HG03095 (cell line): ENCODE data around the gene VPS4A.
A peak's percentile ranks its signal among the peaks of the same experiment; 100 is the strongest.
"Not testable (repeated sequence)": the region's sequence is repeated elsewhere in the genome, so short reads cannot be mapped to it uniquely, and the experiment has no call there.

Experiments used
- ATAC-seq: cut with Tn5 transposase; IDR thresholded peaks from one replicate; pipeline ENCODE4 v1.9.1; 2021; ENCODE audit warnings: moderate library complexity; ENCODE audit not compliant: unreplicated experiment

The VPS4A gene

DNA sequence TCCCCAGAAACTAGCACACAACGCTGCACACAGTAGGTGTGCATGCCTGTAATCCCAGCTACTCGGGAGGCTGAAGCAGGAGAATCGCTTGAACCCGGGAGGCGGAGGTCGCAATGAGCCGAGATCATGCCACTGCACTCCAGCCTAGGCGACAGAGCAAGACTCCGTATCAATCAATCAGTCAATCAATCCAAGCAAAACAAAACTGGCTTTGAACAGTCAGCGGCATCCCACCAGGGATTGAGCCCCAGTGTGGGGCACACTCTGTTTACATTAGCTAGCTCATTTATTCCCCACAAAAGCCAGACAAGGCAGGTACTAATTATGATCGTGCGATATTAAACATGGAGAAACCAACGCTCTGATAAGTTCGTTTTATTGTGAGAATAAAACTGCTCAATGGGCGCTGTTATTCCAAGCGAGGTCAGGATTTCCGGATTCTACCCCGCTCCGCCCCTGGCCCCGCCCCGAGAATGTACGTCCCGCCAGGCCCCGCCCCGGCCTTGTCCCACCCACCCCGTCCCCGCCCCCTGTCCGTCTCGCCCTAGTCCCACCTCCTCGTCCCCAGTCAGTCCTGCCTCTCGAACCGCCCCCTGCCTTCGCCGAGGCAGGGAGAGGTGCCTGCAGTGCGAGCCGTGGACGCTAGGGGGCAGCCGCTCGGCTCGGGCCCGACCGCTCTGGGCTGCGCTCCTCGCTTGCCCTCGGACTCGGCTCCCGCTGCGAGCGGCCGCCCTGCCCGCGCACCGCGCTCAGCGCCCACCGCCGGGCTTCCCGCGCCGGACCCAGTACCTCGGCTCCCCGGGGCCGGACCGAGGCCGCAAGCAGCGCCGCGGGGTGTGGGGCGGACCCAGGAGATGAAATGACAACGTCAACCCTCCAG, at the start of gene VPS4A:
Gene VPS4A, plus strand, starts transcription at position 698 of the 880 bp plus-strand sequence. Its CDS starts 162 bp downstream, at position 860.
- ATAC-seq = peak; percentile 91

DNA sequence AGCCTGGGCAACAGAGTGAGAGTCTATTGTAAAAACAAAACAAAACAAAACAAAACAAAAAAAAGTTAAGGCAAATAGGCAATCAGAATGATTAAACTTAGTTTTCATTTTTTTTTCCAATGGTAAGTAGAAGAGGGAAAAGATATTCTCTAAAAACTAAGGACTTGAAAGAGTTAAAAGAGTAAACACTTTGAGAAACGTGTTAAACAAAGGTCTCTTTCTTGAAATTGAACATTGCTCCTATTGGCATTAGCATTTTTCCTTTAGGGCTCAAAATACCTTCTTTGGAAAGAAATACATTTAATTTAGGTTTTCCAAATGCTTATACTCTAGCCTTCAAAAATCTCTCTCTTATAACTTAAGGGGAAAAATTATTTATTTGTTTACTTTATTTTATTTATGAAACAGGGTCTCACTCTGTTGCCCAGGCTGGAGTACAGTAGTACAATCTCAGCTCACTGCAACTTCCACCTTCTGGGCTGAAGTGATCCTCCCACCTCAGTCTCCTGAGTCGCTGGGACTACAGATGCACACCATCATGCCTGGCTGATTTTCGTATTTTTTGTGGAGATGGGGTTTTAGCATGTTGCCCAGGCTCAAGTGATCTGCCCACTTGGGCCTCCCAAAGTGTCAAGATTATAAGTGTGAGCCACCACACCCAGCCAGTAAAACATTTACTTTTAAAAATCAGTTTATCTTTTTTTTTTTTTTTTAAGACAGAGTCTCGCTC, 44.7 kb upstream of the VPS4A start:
- no peak for ATAC-seq

DNA sequence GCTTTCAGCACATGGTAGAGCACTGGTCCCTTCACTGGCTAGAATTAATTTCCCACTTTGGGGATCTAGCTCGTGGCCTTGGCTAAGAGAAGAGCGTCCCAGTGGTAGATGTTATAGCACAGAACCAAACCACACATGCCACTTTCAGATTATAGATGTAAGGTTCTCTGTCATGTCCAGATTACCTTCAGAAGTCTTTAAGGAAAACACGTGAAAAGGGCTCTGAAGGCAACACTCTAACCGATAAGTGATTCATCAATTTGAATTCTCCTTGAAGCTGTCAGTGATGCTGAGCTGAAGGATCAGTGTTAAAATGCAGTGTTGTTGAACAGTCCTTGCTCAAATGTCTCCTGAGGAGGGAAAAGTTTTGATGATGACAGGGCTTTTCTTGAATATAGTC, 43.5 kb upstream of the VPS4A start:
- no peak for ATAC-seq

DNA sequence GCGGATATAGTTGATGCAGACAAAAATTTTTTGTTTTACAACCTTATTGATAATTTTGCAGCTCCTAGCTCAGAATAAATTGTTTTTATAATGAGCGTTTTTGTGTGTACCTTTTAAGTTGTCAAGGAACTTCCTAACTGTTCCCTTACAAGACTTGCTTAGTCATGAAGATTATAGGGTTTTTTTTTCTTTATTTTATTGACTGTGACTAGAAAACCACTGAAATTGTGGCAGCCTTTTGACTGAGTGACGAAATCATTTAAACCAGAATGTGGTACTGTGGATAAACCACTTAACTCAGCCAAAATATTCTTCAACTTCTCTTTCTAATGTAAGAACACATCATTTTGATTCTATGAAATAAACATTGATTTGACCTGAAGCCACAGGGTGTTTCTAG, 40.8 kb upstream of the VPS4A start:
- no peak for ATAC-seq

DNA sequence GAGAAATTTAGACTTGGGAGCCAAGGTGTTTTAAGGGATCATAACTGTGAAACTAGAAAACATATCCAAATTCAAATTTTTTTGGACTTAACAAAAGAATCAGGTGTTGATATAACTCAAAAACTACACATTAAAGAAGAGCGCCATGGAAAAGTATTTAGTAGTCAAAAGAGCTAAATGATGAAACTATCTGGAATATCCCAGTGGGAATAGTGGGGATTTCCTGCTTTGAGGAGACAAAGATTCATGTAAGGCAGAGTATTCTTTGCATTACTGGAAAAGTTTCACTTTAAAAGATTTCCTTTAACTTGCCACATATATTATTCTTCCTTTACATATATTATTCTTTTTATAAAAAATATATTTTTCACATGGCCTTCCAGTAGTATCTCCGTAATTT, 40.3 kb upstream of the VPS4A start:
- ATAC-seq = no peak

DNA sequence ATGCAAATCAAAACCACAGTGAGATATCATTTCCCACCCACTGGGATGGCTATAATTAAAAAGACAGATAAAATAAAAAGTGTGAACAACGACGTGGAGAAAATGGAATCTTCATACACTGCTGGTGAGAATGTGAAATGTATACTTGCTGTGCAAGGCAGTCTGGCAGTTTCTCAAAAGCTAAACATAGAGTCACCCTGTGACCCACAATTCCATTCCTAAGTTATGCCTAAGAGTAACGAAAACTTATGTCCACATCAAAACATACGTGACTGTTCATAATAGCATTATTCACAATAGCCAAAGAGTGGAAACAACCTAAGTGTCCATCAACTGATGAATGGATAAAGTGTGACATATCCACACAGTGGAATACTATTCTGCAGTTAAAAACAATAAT, 38.1 kb upstream of the VPS4A start:
- ATAC-seq = no peak

DNA sequence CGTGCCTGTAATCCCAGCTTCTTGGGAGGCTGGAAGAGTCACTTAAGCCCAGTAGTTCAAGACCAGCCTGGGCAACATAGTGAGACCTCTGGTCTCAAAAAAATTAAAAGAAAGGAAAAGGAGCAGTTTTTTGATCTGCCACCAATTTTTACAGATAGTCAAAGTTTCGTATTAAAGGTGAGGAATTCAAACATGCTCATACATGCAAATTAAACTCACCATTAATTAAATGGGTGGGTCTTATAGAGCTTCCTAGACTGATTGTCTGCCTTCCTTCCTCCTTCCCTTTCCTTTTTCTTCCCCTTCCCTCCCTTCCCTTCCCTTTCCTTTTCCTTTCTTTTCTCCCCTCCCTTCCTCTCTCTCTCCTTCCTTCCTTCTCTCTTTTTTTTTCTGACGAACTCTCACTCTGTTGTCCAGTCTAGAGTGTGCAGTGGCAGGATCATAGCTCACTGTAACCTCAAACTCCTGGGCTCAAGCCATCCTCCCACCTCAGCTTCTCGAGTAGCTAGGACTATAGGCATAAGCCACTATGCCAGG, 36.4 kb upstream of the VPS4A start:
- no peak for ATAC-seq

DNA sequence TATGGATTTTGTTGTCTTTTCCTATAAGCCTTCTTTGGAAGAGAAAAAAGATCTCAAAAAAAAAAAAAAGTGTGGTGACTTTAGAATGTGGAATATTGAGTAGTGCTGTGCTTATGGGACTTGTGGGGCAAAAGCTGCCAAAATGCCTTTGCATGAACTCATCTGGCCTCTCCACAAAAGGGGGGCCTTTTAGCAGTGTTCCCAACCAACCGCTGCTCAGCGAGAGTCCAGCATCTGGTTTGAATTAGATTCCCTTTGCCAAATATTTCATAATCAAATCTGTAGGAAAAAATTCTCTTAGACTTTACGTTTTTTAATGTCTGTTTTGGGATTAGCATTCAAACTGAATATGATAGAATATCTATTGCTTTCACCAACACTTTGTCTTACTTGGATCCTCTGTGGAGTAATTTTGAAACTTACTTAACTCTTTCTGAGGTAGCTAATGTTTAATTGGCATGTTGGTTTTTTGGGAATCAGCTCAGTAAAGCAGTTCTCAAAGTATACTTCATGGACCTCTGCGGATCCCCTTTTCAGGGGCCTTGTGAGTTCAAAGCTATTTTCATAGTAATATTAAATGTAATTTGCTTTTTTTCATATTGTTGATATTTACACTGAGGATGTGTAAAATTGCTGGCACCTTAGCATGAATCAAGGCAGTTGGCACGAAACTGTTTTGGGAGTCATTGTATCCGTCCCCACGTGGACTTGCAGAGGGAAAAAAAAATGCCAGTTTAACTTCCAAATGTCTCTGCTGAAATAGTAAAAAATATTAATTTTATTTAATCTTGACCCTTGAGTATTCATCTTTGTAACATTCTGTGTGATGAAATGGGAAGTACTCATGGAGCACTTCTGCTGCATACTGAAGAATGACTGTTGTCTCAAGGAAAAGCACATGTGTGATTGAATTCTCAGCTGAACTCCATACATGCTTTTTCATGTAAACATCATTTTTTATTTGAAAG, 34.7 kb upstream of the VPS4A start:
- ATAC-seq = no peak

DNA sequence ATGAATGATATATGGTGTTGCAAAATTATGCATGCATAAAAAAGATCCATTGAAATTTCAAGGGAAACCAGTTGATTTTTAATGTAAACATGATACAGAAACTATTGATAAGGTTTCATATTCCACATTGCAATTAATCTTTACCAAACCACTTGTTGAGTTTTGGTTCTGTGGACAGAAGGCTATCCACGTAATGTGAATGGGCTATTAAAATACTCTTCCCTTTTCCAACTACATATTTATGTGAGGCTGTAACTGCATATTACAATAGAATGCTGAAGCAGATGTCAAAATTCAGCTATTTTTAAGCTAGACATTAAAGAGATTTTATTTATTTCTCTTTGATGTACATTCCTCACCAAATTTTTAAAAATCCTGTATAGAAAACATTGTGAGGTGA, 33.7 kb upstream of the VPS4A start:
- ATAC-seq = no peak

DNA sequence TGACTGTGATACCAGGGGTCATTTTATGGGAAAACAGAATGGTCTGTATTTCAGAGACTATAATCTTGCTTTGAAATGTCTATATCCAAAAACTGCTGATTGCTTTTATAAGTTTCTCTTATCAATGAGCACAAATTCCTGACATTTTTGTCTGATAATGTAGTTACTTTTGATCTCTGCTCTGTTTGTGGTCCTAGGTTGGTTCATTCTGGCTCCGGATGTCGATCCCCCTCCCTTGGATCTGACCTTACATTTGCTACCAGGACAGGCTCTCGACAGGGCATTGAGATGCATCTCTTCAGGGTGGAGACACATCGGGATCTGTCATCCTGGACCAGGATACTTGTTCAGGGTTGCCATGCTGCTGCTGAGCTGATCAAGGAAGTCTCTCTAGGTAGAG, 27.3 kb upstream of the VPS4A start:
- ATAC-seq = no peak

DNA sequence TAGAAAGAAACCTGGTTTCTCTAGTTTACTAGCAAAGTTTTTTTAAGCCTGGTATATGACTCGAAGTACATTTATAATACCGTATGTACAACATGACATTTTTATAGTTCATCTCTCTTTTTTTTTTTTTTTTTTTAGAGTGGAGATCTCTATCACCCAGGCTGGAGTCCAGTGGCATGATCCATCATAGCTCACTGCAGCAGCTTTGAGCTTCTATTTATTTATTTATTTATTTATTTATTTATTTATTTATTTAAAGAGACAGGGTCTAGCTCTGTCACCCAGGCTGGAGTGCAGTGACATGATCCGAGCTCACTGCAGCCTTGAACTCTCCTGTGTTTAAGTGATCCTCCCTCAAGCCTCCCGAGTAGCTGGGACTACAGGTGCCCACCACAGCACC, 25.9 kb upstream of the VPS4A start:
- no peak for ATAC-seq

DNA sequence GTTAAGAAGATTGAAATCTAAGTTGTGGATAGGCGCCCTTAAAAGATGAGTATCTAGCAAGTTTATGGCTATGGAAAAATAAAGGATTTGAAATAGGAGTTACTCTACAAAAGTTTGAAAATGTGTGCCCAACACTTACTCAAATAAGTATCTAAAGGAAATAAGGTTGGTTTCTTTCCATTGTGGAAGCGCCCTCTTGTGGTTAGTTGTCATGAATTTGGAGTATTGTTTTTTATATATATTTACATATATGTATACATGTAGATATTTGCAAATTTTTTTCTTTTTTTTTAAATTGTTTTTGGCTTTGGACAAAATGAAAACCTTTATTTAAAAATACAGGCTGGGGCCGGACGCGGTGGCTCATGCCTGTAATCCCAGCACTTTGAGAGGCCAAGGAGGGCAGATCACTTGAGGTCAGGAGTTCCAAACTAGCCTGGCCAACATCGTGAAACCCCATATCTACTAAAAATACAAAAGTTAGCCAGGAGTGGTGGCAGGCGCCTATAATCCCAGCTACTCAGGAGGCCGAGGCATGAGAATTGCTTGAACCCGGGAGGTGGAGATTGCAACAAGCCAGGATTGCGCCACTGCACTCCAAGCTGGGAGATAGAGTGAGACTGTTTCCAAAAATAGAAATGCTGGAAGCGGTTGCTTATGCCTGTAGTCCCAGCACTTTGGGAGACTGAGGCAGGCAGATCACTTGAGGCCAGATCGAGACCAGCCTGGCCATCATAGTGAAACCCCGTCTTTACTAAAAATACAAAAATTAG, 24.0 kb upstream of the VPS4A start:
- no peak for ATAC-seq

DNA sequence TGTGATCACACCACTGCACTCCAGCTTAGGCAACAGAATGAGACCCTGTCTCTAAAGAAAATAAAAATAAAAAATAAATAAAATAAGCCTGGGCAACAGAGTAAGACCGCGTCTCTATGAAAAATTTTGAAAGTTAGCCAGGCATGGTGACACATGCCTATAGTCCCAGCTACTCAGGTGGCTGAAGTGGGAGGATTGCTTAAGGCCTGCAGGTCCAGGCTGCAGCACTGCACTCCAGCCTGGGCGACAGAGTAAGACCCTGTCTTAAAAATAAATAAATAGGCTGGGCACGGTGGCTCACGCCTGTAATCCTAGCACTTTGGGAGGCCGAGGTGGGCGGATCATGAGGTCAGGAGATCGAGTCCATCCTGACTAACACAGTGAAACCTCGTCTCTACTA, 19.5 kb upstream of the VPS4A start:
- not testable (repeated sequence) for ATAC-seq

DNA sequence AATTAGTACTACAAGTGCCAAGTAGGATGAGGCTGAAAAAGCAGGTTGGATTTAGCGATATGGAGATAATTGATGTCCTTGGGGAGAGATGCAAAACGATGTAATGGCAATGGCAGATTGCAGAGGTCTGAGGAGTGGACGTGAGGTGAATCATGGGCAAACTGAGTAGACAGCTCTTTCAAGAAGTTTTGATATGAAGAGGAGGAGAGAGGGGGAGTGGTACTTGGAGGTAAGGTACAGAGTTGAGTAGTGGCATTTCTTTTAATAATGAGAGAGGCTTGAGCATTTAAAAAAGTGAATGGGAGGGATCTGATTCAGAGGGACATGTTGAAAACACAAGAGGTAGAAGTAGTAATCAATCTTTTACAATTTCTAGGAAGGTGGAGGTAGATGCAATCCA, 17.7 kb upstream of the VPS4A start:
- no peak for ATAC-seq

DNA sequence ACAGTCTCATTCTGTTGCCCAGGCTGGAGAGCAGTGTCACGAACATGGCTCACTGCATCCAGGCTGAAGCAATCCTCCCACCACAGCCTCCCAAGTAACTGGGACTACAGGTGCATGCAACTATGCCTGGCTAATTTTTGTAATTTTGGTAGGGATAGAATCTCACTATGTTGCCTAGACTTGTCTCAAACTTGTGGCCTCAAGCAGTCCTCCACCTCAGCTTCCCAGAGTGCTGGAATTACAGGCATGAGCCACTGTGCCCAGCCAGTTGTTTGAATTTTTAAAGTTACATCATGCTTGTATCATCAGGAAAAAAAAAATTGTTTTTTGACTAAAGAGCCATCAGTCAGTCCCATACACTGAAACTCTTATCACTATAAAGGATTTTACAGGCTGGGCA, 17.1 kb upstream of the VPS4A start:
- no peak for ATAC-seq

DNA sequence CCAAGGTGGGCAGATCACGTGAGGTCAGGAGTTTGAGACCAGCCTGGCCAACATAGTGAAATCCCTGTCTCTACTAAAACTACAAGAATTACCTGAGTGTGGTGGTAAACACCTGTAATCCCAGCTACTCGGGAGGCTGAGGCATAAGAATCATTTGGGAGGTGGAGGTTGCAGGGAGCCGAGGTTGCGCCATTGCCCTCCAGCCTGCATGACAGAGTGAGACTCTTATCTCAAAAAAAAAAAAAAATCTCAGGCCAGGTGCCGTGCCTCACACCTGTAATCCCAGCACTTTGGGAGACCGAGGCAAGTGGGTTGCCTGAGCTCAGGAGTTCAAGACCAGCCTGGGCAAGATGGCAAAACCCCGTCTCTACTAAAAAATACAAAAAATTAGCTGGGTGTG, 14.4 kb upstream of the VPS4A start:
- ATAC-seq = not testable (repeated sequence)

DNA sequence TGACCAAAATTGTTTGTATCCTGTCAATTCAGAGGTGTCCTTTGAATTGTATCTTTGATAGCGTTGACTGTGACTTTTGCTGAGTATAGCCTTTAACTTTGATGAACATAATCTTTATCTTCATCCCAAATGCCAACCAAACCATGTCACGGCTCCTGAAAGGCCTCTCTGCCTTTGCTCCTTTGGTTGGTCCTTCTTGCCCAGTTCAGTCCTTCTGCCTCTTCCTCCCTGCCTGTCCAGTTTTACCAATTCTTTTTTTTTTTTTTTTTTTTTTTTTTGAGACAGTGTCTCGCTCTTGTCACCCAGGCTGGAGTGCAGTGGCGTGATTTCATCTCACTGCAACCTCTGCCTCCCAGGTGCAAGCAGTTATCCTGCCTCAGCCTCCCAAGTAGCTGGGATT, 12.9 kb upstream of the VPS4A start:
- ATAC-seq = no peak

DNA sequence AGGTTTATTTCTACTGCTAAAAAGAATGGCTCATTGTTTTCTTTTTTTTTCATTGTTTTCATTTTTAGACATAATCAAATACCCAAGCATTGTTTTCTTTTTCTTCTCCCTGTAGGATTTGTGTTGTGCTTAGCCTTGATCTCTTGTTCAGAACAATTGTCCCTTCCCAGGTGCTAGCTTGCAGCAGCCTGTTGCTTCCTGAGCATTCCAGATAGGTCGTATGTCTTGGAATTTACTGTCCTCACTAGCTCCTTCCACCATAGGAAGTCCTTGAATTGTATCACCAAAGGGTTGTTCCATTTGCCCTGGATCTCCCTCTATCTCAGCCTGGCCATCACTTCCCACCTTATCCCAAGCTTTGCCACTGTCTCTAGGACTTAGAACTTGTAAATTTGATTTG, 10.0 kb upstream of the VPS4A start:
- ATAC-seq = no peak

DNA sequence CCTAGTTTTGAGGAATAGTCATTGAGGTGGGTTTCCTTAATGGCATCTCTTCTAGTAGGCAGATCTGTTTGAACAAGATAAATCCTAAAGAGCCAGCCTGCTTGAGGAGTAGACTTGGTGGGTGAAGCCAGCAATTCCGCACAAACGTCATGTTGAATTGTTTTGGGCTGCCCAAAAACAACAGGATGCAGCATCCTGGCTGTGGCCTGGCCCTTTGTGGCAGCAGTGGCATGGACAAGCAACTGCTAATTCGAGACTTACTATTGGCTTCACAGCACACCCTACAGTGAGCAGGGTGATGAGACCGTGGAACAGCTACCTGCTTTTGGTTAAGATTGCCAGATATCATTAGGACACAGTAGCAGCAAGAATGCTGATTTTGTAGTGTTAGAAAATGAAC, 9.3 kb upstream of the VPS4A start:
- ATAC-seq = no peak

DNA sequence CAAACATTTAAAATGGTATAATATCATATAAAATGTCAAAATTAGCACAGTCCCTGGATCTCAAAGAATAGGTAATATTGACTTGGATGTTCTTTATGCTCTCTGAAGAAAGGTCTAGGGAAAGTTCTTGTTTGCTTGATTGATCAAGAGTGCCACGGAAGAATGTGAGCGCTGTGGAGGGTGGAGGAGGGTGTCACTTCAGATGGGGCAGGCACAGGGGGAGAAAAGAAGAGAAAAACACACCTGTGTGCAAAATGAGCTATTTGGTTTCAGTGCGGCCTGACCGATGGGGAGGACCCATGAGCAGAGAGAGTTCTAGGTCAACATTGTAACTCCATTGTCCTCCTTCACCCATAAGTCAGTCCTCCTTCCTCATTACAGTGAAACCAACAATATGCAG, 8.8 kb upstream of the VPS4A start:
- ATAC-seq = no peak
